B cell (primary cell): ENCODE data around the gene HSD11B1. TPM values are rescaled to one million over a fixed set of nuclear protein-coding genes. Genes with fewer than 3 reads are reported as not detected.
A peak's percentile ranks its signal among the peaks of the same experiment; 100 is the strongest.

Experiments
- ATAC-seq: fragments of 200-7000 bp; cut with Tn5 transposase; one replicate; pipeline ENCODE4 v1.10.0; 2021; ENCODE audit warnings: low read depth, mild to moderate bottlenecking, moderate number of reproducible peaks, moderate library complexity
- CTCF ChIA-PET: fragments of 350-600 bp; sonication (Branson Sonifier 250); formaldehyde crosslinking; loops from one replicate; lab custom pipeline; 2021; ENCODE audit warnings: antibody characterized with exemption, inconsistent platforms; lab: Charles Lee
- POLR2A ChIA-PET: fragments of 350-600 bp; sonication (Branson Sonifier 250); formaldehyde crosslinking; loops from one replicate; lab custom pipeline; 2021; ENCODE audit warnings: antibody characterized with exemption; lab: Charles Lee
- DNase-seq: peaks from one replicate; pipeline ENCODE4 v3.0.0; 2013
- H2AFZ ChIP-seq: 2 replicates; pipeline ENCODE4 v1.6.1; 2012; ENCODE audit warnings: mild to moderate bottlenecking, low read depth, low read length; ENCODE audit not compliant: insufficient read depth, poor library complexity, severe bottlenecking
- H3K27ac ChIP-seq, 2 donors: 1 replicate in 1 of 2; 2 replicates in 1 of 2; pipeline ENCODE4 v1.5.1; 2012 to 2013; ENCODE audit warnings: low read length in 2 of 2, mild to moderate bottlenecking in 2 of 2, moderate library complexity in 1 of 2
- H3K27me3 ChIP-seq, 4 experiments: fragments of 200-600 bp in 1 of 4; sonication (generic) in 1 of 4; replicated peaks in 1 of 4; 1 replicate in 2 of 4; 2 replicates in 2 of 4; pipeline versions ENCODE4 v1.6.1 to v1.7.0; 2013 to 2016; ENCODE audit warnings: low read length in 3 of 4, mild to moderate bottlenecking in 2 of 4, mixed read lengths in 1 of 4, moderate library complexity in 1 of 4; ENCODE audit not compliant: insufficient read depth in 4 of 4, control insufficient read depth in 3 of 4; ENCODE audit errors: control extremely low read depth in 1 of 4
- H3K36me3 ChIP-seq, 2 experiments: replicated peaks in 1 of 2; 1 replicate in 1 of 2; 2 replicates in 1 of 2; pipeline versions ENCODE4 v1.6.1 to v1.7.1; 2013; ENCODE audit warnings: low read length in 1 of 2; ENCODE audit not compliant: insufficient read depth in 2 of 2, control insufficient read depth in 1 of 2; ENCODE audit errors: control extremely low read depth in 1 of 2, extremely low read depth in 1 of 2
- H3K4me1 ChIP-seq, 2 donors: fragments of 200-600 bp in 1 of 2; sonication (generic) in 1 of 2; 1 replicate in 1 of 2; 2 replicates in 1 of 2; pipeline versions ENCODE4 v1.5.1 to v1.6.1; 2013 to 2017; ENCODE audit warnings: low read length in 2 of 2; ENCODE audit not compliant: control insufficient read depth in 2 of 2, insufficient read depth in 2 of 2
- H3K4me2 ChIP-seq: replicated peaks from 2 replicates; pipeline ENCODE3; 2012; ENCODE audit warnings: mild to moderate bottlenecking, low read depth, low read length; ENCODE audit not compliant: poor library complexity, severe bottlenecking
- H3K4me3 ChIP-seq, 5 experiments: fragments of 200-600 bp in 1 of 5; sonication (generic) in 1 of 5; 1 replicate in 3 of 5; 2 replicates in 2 of 5; pipeline versions ENCODE4 v1.5.1 to v1.7.0; 2011 to 2016; ENCODE audit warnings: low read length in 4 of 5, mild to moderate bottlenecking in 4 of 5, low read depth in 2 of 5, control low read depth in 1 of 5, moderate library complexity in 1 of 5; ENCODE audit not compliant: insufficient read depth in 1 of 5; ENCODE audit errors: control extremely low read depth in 1 of 5, extremely low read depth in 1 of 5
- H3K79me2 ChIP-seq: fragments of 200-600 bp; sonication (generic); one replicate; pipeline ENCODE4 v1.6.0; 2016; ENCODE audit warnings: low read length; ENCODE audit not compliant: control insufficient read depth, insufficient read depth
- H3K9ac ChIP-seq: fragments of 200-600 bp; sonication (generic); 2 replicates; pipeline ENCODE4 v1.6.1; 2017; ENCODE audit warnings: mild to moderate bottlenecking, low read length, moderate library complexity
- H3K9me3 ChIP-seq, 3 donors: one replicate each; pipeline versions ENCODE4 v1.6.1 to v1.7.1; 2013; ENCODE audit warnings: low read length in 2 of 3; ENCODE audit not compliant: control insufficient read depth in 2 of 3, insufficient read depth in 1 of 3; ENCODE audit errors: control extremely low read depth in 1 of 3
- H4K20me1 ChIP-seq: 2 replicates; pipeline ENCODE4 v1.6.0; 2012; ENCODE audit warnings: mild to moderate bottlenecking, low read length; ENCODE audit not compliant: insufficient read depth, control insufficient read depth, poor library complexity, severe bottlenecking
- H3K27ac Mint-ChIP-seq: one replicate; pipeline ENCODE4 v1.8.0; 2021; ENCODE audit warnings: mixed read lengths
- H3K27me3 Mint-ChIP-seq: one replicate; pipeline ENCODE4 v1.8.0; 2021; ENCODE audit warnings: mixed read lengths
- H3K4me1 Mint-ChIP-seq: one replicate; pipeline ENCODE4 v1.8.0; 2021; ENCODE audit warnings: mixed read lengths
- H3K4me3 Mint-ChIP-seq: one replicate; pipeline ENCODE4 v1.8.0; 2021; ENCODE audit warnings: mixed read lengths
- H3K9me3 Mint-ChIP-seq: one replicate; pipeline ENCODE4 v1.8.0; 2022; ENCODE audit warnings: mixed read lengths; ENCODE audit not compliant: insufficient read depth
- EZH2 ChIP-seq: IDR thresholded peaks from 2 replicates; pipeline ENCODE4 v1.6.1; 2012; ENCODE audit warnings: borderline replicate concordance, low read depth, mild to moderate bottlenecking, moderate library complexity, low read length; ENCODE audit not compliant: insufficient read depth, poor library complexity, severe bottlenecking
- WGBS: methylation state at CpG from one replicate; pipeline ENCODE4 v1.1.5; 2013; ENCODE audit warnings: missing lambda C conversion rate; ENCODE audit not compliant: insufficient coverage; 5-methylcytosine and 5-hydroxymethylcytosine counted together
- intact Hi-C: fragments of 100-400 bp; cut with micrococcal nuclease; formaldehyde crosslinking; loops from one replicate; pipeline ENCODE4 v1.10.0; 2022
- polyA plus RNA-seq: library from polyadenylated mRNA; depleted of rRNA; stranded (reverse); fragments of >200 nt; gene quantifications from 2 replicates; pipeline ENCODE4 v1.2.3, GENCODE V29; 2012
- total RNA-seq, 2 donors: library from RNA; stranded (reverse); fragments of 120-200 nt in 1 of 2; gene quantifications; 1 replicate in 1 of 2; 2 replicates in 1 of 2; pipeline versions ENCODE4 v1.2.3 to v1.2.4, GENCODE V29; 2013 to 2022
- TF ChIP-seq, protein P1 (sequence below): fragments of 200-600 bp; IDR thresholded peaks from one replicate; pipeline ENCODE4 v1.8.0; 2022; ENCODE audit warnings: antibody characterized with exemption, mild to moderate bottlenecking

The HSD11B1 gene
- total and polyA plus RNA-seq, 2 donors (not counting 1 experiment from before 2014, with no cell fraction given): not detected

DNA sequence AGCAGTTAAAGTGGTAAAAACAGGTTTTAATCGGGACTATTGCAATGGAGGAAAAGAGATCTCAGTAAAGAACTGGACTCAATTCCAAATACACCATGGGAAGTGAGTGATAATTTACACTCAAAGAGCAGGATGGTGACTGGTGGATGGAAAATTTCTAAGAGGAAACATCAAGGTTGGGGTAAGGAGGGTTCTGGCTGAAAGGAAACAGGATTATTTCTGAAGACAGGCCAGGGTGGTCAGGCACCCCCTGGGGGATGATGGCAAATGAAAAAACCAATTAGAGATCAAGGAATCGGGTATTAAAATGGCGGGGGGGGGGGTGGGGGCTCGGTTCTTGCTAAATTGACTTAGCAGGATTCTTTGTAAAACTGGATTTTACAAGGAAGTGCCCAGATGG is 12.3 kb upstream of the HSD11B1 start:
- Histone ChIP-seq H3K9me3 (no peaks in the 10 kb centered on the region), H4K20me1 (no peaks in the 10 kb centered on the region), H3K9ac (no peak overlapping the region), H3K36me3 (no peaks in the 10 kb centered on the region), H3K27ac (no peak overlapping the region), H3K79me2 (no peaks in the 10 kb centered on the region), H3K4me2 (no peak overlapping the region), H3K4me1 (peaks cover 4 to 7% of the 10 kb centered on the region in 2 donors), H3K4me3 (no peak overlapping the region), H3K27me3 (peaks cover 0 to 3% (median 1%) of the 10 kb centered on the region in 4 experiments), H2AFZ (peak overlapping the region; percentile 18)
- Mint-ChIP-seq H3K27me3 (peaks cover 23% of the 10 kb centered on the region), H3K4me1 (peaks cover 3% of the 10 kb centered on the region), H3K9me3 (no peaks in the 10 kb centered on the region), H3K27ac (no peak overlapping the region), H3K4me3 (no peak overlapping the region)
- CTCF ChIA-PET: interaction anchor here (0.8 to 5.5 kb wide), 13 partner anchors 8 to 162 kb away, joined by 3 to 59 read pairs (median 5); no protein-coding TSS in a partner anchor
- 38% methylated on average over 3 of the region's 4 CpGs for WGBS
- DNase-seq: no peak
- POLR2A ChIA-PET: no interaction called here
- TF ChIP-seq, protein P1, sequence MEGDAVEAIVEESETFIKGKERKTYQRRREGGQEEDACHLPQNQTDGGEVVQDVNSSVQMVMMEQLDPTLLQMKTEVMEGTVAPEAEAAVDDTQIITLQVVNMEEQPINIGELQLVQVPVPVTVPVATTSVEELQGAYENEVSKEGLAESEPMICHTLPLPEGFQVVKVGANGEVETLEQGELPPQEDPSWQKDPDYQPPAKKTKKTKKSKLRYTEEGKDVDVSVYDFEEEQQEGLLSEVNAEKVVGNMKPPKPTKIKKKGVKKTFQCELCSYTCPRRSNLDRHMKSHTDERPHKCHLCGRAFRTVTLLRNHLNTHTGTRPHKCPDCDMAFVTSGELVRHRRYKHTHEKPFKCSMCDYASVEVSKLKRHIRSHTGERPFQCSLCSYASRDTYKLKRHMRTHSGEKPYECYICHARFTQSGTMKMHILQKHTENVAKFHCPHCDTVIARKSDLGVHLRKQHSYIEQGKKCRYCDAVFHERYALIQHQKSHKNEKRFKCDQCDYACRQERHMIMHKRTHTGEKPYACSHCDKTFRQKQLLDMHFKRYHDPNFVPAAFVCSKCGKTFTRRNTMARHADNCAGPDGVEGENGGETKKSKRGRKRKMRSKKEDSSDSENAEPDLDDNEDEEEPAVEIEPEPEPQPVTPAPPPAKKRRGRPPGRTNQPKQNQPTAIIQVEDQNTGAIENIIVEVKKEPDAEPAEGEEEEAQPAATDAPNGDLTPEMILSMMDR: no peak
- no peak for TF ChIP-seq EZH2
- no peak for ATAC-seq
- intact Hi-C loops: loop anchor here (2.0 kb wide), 1 partner anchor 89 kb away; no protein-coding TSS in a partner anchor

DNA sequence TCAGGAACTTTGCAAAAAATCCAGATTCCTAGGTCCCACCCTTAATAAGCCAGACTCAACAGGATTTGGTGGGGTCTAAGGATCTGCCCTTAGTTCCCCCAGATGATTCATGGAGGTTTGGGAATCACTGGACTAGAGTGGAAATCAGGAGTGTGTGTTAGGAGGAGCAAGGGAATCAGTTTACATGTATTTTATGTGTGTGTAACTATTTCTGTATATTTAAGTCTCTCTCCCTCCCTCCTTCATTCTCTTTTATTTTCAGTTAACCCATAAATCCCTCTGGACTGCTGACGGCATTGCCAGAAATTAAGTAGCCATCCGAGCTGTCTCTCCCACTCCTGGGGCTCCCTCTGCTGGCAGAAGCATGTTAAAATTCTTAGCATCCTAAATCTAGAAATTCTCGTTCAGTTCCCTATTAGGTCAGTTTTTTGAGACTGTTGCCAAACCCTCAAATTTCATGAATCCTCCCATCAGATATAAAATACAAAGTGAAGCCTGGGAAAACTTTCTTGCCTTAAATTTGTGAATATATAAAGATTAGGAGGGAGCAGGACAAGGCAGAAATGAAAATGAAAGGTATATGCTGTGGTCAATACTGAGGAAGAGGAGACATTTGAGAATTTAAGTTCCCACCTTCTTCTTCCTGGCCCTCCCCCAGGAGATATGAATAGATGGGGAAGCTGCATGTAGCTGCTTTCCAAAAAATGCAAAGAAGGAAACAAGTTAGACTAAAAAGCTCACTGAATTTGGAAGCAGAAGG is 11.7 kb upstream of the HSD11B1 start:
- intact Hi-C loops: loop anchor here (1.0 to 2.0 kb wide), 5 partner anchors 41 to 117 kb away; partner anchors contain the start of gene LAMB3
- peaks cover 4 to 7% of the 10 kb centered on the region in 2 donors for H3K4me1 ChIP-seq
- H3K79me2 ChIP-seq: no peaks in the 10 kb centered on the region
- ChIA-PET POLR2A (no interaction called here), CTCF (interaction anchor here (0.5 to 5.5 kb wide), 20 partner anchors 9 to 486 kb away, joined by 3 to 59 read pairs (median 4); no protein-coding TSS in a partner anchor)
- TF ChIP-seq, protein P1: peak; percentile 90
- no peak for TF ChIP-seq EZH2
- no peak overlapping the region for H3K4me3 ChIP-seq
- DNase-seq (peak; percentile 70), ATAC-seq (peak; percentile 41)
- Mint-ChIP-seq H3K4me1 (peaks cover 3% of the 10 kb centered on the region), H3K9me3 (no peaks in the 10 kb centered on the region), H3K4me3 (no peak overlapping the region), H3K27me3 (peaks cover 19% of the 10 kb centered on the region), H3K27ac (no peak overlapping the region)
- 5% methylated on average over 2 of the region's 3 CpGs for WGBS
- H3K4me2 ChIP-seq: peak overlapping the region; percentile 37
- peaks cover 0 to 3% (median 1%) of the 10 kb centered on the region in 4 experiments for H3K27me3 ChIP-seq
- H3K9me3 ChIP-seq: no peaks in the 10 kb centered on the region
- H3K27ac ChIP-seq: no peak overlapping the region
- H3K9ac ChIP-seq: peak overlapping the region; percentile 29
- no peaks in the 10 kb centered on the region for H4K20me1 ChIP-seq
- H2AFZ ChIP-seq: peak overlapping the region; percentile 32
- no peaks in the 10 kb centered on the region for H3K36me3 ChIP-seq
